Cerebellar cortex (tissue), 1 donor: ENCODE data around the gene CORIN.

Source experiments
- DNase-seq: peaks from one replicate; pipeline ENCODE4 v3.0.0-alpha.2; 2015; ENCODE audit warnings: low spot score

The CORIN gene

DNA sequence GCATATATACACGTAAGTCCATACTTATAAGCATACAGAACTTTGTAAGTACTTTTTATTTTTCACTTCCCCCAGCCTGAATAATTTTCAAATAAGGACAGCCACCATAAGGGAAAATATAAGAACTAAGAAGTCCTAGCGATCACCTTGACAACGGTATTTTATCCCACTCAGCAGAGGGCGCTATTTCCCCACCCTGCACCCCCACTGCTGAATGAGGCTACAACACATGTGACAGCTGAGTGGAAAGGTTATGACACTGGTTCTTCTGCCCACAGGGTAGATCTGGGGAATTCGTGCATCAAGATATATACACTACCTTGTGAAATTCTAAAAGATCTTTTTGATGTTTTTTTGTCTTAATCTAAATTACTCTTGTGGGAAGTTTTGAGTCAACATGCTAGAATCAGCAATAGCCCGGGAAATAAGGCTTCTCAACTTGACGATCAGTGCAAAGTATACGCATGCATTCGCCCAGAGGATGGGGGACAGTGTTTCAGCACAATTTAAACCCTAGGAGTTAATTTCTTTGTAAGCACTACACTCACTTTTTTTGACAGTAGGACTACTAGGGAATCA lies 151.5 kb downstream of the CORIN start:
- peak; percentile 22 for DNase-seq

DNA sequence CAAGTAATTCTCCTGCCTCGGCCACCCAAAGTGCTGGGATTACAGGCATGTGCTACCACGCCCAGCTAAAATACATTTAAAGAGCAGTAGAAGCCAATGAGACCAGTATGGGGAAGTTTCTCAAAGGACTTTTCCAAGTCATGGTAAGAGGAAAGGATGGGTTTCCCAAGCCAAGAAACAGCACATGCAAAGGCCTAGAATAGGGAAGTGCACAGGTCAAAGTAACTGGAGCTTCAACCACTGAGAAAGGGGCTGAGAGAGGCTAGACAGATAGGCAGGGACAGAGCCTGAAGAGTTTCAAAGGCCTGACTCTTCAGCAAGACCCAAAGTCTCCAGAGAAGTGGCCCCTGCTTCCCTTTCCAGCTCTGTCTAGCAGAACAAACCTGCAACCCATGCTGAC lies 162.1 kb downstream of the CORIN start:
- DNase-seq: no peak

DNA sequence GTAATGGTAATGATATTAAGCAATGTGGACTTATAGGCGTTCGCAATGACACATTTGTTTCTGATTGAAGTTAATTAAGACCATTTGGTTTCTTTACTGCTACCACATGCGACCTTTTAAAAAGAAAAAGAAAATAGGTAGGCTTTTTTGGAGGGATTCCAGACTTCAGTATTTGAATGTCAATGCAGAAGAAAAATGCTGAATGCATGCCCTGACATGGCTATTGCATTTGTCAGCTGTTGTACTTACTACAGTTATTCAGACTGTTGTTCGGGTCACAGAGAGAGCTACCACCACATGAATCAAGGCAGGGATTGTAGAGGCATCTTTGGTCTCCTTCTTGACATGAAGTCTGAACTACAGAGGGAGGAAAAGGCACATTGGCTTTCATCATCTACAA lies 163.7 kb downstream of the CORIN start:
- no peak for DNase-seq

DNA sequence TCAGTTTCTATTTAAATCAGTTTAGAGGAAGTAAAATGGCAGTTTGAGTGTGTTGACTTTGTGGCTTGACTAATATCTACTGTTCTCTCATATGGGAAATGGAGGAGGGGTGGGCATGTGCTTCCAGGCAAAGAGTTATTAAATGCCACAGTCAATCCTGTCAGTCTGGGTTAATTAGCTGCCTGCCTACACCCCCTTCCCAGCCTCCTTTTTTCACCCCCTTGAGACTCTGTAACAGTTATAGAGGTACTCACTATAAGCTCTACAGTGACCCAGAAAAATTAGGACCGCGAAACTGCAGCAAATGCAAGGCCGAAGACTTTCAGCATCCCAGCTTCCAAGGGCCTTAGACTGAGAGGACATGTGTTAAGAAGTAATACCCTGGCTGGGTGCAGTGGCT lies 165.2 kb downstream of the CORIN start:
- no peak for DNase-seq

DNA sequence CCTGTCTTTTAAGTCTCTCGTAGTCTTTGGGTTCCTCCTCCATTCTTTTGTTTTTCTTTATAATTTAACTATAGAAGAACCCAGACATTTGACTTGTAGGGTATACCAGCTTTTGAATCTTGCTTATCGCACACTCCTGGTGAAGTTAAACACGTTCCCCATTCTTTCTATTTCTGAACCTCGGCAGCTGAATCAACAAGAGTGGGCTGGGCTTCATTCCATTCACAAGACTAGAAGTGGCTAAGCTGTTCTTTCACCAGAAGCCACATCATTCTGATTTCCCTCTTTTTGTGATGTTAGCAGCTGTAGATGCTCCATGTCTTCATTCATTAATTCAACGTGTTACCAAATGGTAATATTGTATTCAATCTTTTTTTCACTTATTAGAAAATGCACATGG lies 167.9 kb downstream of the CORIN start:
- no peak for DNase-seq

DNA sequence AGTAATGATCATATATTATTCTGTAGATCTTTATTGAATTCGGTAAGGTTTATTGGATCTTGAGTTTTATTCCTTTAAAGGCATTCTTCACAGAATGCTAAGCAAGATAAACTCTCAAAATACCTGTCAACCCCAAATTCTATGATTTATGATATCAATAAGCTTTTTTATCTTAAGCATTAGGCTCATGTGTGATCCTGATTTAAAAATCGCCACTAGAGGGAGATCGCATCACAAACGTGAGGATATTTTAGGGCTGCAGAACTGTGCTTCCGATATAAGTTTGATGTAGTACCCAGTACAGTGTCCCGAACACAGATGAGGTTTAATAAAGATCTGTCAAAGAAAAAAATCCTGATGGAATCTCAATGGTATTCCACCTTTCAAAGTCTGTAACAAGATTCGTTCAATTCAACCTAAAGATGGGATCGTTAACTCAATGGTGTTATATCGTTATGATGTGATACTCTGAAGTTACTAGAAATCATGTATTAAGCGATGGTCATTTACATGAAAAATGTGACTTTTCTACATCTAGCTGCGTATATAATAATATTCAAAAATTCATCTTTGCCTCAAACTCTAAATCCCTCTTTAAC lies 169.0 kb downstream of the CORIN start:
- peak; percentile 39 for DNase-seq

DNA sequence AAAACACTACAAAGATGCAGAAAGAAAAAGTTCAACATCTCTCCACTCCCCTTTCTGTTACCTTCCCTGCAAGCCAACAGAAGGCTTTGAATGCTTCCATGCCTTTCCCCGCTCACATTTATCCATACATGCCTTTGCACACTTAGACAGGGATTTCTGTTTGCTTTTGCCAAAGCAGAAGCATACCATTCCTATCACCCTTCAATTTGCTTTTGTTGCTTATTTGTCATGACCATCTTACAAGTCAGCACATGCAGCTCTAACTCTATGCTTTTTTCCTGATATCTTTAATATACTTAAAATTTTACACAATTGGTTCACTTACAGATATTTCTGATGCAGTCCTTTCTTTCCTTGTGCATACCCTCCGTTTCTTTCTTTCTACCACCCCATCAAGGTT lies 169.6 kb downstream of the CORIN start:
- no peak for DNase-seq

DNA sequence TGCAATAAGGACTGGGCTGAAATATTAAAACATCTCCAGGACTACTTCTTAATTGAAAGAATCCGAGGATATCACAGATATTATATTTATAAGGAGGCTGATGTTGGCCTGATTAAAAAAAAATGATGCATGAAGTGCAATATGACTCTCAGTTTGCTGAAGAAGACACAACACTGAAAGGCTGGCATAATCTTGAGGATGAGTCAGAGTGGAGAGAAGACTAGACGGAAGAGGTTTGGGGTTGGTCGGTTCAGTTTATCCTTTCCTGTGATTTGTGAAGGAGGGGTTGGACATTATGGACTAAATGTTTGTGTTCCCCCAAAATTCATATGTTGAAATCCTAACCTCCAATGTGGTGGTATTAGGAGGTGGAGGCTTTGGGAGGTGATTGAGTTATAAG lies 170.3 kb downstream of the CORIN start:
- no peak for DNase-seq

DNA sequence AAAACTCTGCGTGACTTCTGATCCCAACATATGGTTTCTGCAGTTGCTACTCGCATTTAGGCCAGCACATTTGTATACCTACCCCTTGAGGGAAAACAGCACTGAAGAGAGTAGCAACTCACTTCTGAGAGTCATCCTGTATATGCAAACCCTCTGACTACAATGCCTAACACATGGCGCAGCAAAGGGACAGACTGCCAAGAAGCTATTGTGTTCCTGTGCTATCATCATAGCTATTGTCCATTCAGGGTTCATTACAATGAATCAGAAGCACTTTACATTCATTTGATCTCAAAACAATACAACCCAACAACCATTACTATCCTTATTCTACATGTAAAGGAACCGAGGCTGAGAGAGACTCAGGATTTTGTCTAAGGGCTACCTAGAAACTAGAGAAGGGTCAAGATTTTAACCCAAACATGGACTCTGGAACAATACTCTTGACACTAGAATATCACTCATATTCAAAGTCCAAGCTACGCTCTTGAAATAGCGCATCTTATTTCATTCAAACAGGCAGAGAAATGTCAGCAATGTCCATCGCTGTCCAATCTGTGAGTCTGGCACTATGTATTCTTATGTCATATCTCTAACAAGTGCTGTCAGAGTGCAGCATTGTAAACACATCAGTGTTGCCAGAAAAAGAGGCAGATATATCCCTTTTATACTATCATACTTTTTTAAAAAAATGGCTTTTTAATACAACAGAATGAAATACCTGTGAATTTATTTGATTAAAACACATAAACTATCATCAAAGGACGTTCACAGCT lies 173.6 kb downstream of the CORIN start:
- DNase-seq: no peak

DNA sequence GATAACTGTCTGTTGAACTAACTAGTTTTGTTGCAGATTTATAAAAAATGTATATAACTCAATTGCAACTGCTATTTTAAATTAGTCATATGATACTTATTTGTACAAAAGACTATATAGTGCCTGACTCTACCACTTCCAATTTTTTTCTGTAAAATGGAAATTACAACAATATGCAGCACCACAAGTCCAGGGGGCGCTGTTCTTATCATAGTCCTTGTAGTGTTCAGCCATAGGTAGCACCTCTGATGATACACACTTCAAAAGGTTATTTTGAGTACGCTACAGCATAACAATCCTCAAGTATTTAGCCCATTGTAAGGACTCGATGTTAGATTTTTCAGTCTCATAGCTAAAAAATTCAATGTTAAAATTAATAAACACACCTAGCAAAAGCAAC lies 174.9 kb downstream of the CORIN start:
- peak; percentile 5 for DNase-seq

DNA sequence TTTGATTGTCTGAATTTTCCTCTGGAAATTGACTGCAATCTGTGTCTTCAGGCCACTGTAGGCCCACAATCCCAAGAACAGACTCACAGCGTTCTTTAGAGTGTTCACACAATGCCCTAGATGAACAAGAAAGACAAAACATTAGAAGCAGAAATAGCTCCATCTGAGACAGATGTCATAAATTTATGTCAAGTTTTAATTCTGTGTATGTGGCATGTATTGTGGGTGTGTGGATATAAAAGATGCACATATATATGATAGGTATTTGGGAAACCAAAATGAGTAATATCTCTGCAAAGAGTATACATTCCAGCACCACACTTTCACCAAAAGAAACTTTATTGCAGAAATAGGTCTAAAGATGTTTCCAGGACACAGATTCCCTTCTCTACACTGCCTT lies 176.1 kb downstream of the CORIN start:
- DNase-seq: no peak

DNA sequence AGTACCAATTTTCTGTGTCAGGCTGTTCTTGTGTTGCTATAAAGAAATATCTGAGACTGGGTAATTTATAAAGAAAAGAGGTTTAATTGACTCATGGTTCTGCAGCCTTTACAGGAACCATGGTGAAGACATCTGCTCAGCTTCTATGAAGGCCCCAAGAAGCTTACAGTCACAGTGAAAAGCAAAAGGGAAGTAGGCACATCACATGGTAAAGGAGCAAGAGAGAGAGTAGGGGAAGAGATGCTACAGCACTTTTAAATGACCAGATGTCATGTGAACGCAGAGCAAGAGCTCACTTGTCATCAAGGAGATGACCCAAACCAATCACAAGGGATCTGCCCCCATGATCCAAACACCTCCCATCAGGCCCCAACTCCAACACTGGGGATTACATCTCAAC lies 178.5 kb downstream of the CORIN start:
- DNase-seq: no peak

DNA sequence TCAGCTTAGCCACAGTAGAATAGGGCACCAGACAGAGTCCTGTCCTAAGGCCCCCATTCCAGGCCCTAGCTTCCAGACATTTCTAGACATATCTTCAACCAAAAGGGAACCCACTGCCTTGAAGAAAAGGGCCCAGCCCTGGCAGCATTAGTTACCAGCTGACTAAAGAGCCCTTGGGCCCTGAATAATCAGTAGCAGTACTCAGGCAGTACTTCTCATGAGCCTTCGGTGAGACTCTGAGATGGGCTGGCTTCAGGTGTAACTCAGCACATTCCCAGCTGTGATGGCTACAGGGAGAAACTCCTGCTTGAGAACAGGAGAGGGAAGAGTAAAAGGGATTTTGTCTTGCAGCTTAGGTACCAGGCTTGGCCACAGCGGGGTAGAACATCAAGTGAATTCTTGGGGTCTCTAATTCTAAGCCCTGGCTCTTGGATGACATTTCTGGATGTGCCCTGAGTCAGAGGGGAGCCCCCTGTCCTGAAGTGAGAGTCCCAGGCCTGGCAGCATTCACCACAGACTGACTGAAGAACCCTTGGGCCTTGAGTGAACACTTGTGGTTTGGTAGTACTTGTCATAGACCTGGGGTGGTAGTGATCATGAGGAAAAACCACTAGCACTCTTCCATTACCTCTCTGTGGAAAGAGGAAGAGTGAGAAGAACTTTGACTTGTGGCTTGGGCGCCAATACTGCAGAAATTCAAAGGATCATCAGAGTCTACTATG lies 182.7 kb downstream of the CORIN start:
- DNase-seq: no peak

DNA sequence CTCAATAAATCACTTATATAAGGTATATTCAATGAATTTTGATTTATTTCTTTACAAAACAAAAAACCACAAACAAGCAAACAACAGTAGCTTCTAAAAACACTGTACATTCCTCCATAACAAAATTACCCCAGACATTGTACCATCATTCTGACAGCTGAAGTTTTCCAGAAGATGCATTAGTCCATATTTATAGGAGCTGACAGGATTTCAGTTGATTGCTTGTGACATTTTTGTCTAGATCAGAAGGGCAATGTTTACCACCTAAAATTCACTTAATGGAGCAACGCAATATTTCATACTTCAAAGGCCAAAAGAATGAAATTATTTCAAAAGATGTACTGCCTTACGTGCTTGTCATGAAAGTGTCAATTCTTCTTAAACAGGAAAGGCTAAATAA lies 185.8 kb downstream of the CORIN start:
- DNase-seq: no peak

DNA sequence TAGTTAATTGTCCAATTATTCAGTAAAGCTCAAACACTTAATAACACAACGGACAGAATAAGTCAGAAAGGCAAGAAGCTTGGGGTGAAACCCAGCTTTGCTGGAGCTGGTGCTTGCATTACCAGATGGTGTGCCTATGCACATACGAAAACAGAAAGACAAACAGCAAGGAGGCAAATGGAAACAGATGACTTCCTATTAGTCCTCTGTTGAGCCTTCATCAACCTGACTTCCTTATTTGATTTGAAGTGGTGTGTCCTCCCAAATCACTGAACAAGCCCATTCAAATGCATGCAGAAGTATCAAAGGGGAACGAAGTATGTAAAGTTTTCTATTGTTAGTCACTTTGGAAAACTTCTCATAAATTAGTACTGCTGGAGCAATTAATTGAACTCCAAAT lies 186.6 kb downstream of the CORIN start:
- no peak for DNase-seq

DNA sequence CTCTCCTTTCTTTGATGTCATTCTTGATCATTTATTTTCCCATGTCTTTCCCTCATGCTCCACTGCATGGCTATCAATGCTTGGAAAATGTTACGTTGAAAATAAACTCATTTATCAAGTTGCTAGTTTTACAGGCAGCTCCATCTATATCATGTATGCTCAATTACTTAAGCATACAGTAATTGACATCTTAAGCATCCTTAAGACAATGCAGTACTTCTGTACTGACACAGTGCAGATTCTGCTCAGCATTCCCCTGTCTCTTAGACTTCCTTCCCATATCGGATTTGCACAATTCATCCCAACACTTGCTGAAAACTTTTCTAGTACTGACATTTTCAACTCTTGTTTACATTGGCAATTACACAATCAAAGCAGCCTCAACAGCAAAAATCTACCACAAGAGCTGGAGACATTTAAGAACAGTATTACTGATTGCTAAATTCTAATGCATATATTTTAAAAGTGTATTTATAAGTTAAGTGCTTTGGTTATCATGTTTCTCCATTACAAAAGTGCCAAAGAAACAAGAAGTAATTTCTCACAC lies 187.2 kb downstream of the CORIN start:
- DNase-seq: no peak

DNA sequence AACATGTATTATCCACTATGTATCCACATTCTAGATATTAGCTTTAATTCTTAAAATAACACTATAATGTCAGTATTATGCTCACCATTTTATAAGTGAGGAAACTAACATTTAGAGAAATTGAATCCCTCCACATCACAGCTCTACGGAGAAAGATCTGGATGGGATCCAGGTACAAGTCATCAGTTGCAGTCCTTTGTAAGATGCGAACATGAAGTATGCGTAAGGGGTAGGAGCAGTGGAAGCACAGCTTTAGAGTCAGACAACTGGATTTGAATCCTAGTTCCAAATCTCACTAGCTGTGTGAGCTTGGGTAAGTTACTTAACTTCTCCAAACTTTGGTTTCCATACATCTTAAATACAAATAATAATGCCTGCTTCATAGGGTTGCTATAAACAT lies 190.3 kb downstream of the CORIN start:
- no peak for DNase-seq

DNA sequence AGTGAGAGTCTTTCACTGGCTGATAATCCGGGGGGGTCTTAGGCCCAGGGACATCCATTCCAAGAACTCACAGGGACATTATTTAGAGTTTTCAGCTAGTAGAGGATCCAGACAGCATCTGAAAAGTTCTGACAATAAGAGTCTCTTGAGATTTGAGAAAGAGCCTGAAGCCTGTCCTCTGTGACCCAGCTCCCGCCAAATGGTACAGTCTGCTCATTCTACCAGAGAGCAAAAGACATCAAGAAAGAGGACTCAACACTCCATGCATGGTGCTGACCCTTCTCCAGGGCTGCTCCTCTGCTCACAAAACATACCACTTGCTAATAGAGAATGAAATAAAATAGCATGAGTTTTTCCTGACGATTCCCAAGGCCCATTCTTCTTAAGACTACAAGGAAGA lies 190.8 kb downstream of the CORIN start:
- DNase-seq: no peak

DNA sequence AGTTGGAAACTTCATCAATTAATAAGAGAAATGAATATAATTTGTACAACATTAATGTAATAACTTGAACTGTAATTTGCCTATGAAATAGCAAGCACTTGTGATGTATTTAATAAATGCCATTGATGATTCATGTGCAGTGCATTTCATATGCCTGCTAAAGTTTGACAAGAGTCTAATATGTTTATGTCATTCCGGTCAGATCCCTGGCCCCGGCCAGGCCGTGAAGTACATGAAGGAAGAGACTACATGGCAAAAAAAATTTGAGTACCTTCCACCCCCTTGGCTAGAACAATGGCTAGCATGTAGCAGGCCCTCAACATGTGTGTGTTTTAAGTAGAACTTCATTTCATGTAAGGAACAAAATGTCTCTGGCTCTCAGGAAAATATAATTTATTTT lies 191.5 kb downstream of the CORIN start:
- DNase-seq: no peak

DNA sequence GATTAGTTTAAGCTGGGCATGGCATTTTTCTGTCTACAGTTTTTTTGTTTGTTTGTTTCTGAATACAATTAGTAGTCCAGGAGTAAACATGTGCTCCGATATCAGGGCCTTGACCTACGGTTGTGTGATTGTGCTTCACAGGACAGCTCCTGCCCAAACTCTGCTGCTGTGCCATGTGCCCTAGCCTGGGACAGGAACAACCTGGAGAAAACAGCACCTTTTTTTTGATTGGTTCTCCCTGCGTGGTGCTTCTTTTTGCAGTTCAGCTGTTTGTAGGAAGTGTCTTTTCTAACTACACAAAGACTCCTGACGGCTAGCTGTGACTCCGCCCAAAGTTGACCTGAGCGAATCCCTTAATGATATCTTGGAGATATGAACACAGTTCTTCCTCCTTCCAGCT lies 194.0 kb downstream of the CORIN start:
- no peak for DNase-seq

DNA sequence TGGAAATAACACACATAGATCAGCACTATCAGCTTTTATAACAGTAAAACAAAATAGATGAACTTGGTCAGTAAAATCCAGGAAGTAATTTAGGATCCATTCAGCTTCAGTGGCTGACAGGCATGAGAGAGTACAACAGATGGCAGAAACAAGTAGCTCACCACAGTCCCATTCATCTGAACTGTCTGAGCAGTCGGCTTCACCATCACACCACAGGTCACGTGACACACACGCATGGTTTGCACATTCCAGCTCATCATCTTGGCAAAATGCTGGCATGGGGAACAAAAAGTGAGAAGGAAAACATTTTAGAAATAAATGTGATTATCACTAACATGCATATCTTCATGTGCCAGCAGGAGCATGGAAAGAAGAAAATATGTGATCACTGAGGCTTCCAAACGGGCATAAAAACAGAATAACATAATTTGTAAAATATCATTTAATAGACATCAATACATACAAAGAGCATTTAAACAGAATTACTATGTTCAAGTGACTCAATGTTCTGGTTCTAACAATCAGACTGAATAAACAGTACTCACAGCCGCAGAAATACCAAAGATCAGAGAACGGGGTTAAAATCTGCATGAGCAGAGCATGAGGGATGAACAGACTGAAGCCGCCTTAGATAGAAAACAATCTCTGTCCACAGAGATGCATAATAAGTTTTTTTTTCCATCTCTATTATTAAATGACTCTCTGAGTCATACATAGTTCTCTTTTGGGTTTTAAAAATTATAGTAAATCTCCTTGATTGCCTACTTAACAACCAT lies 194.7 kb downstream of the CORIN start:
- no peak for DNase-seq
